PFSK-1 (cell line): ENCODE data around the gene GMDS.

Experiments used
- FOXP2 ChIP-seq: optimal IDR thresholded peaks from 2 replicates; pipeline ENCODE3; 2011; ENCODE audit warnings: borderline replicate concordance, control low read depth, inconsistent platforms; ENCODE audit not compliant: insufficient read depth; ENCODE audit errors: extremely low read length, extremely low read depth
- POLR2AphosphoS5 ChIP-seq: IDR thresholded peaks from 2 replicates; pipeline ENCODE4 v1.6.1; 2012; ENCODE audit warnings: low read depth, mild to moderate bottlenecking, control low read depth, low read length, moderate library complexity
- TAF1 ChIP-seq: IDR thresholded peaks from 2 replicates; pipeline ENCODE4 v1.6.1; 2012; ENCODE audit warnings: low read length, control low read depth, borderline replicate concordance; ENCODE audit not compliant: insufficient read depth

DNA sequence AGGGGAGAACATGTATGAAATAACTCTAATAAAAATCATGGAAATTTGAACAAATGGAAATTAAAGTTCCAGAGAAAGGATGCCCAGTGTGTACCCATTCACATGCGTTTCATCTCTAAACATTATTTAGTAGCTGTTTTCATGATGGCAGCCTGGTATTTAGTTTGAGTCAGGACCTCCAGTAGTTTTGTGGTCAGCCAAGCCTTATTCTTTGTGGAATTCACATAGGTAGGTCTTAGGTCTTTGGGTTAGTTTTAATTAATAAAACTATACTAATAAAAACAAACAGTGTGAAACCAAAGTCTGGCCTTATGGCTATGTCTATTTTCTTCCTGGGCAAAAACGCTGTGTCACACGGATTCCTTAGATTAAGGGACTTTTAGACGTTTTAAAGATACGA lies 497.9 kb downstream of the GMDS start:
- TF ChIP-seq TAF1 = no peak
- TF ChIP-seq FOXP2 = no peak
- no peak for TF ChIP-seq POLR2AphosphoS5
